CD4-positive, alpha-beta T cell treated with Interleukin-15 for 1 hour (primary cell): ENCODE data around the gene CD19.

Experiments used
- DNase-seq: peaks from one replicate; pipeline ENCODE4 v3.0.0-alpha.2; 2020

The CD19 gene

GRCh38 chr16:28983644-28984043, 51.9 kb downstream of the CD19 start:
- no peak for DNase-seq

DNA sequence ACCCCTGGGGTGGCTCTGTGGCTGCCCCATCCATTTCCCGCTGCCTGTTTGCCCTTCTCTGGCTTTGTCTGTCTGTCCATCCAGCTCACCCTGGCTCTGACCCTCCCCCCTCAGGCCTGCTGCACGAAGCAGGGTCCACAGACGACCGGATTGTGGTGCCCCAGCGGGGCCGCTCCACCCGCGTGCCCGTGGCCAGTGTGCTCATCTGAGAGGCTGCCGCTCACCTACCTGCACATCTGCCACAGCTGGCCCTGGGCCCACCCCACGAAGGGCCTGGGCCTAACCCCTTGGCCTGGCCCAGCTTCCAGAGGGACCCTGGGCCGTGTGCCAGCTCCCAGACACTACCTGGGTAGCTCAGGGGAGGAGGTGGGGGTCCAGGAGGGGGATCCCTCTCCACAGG, 52.3 kb downstream of the CD19 start:
- no peak for DNase-seq

GRCh38 chr16:28984619-28985135, 52.9 kb downstream of the CD19 start, which contains the start of gene LAT:
TSS of gene LAT (plus strand) at chr16:28985052. CDS start at chr16:28985418, 366 bp downstream.
- DNase-seq = peak; percentile 78

DNA sequence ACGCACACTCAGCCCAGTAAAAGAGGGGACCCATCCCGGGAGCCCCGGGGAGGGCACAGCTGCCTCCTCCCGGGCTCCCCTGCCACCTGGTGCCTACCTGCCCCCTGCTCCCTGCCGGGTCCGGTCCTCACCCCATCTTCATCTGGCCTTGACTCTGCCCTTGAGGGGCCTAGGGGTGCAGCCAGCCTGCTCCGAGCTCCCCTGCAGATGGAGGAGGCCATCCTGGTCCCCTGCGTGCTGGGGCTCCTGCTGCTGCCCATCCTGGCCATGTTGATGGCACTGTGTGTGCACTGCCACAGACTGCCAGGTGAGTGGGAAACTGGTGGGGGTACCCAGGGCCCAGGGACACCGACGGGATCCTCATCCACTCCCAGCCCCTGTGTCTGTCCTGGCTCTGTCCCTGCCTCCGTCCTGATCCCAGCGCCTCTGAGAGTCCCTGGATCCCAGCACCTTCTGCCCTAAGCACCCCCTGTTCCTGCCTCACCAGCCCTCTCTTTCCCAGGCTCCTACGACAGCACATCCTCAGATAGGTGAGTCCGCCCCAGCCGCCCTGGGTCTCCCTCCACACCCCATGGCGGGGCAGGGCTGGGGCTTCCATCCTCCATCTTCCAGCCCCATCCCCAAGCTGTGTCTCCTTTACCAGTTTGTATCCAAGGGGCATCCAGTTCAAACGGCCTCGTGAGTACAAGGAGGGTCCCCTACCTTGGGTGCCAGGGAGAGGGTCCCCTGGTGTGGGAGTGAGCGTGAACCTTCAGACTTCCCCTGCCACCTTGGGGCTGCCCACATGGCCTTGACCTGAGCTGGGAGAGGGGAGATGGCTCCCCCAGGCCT, 53.7 kb downstream of the CD19 start:
- no peak for DNase-seq

DNA sequence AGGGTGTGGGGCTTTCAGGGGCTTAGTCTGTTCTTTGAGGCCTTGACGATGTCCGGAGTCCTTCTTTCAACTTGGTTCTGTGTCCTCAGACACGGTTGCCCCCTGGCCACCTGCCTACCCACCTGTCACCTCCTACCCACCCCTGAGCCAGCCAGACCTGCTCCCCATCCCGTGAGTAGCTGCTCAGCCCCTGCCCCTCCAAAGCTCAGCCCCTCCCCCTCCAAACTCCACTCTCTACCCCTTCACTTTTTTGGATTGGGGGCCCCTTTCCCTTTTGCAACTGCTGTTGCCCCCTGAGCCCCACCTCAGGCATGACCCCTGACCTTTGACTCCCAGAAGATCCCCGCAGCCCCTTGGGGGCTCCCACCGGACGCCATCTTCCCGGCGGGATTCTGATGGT, 54.3 kb downstream of the CD19 start:
- no peak for DNase-seq

- DNase-seq = no peak
Measured at GRCh38 chr16:28986492-28986891, 54.7 kb downstream of the CD19 start.

DNA sequence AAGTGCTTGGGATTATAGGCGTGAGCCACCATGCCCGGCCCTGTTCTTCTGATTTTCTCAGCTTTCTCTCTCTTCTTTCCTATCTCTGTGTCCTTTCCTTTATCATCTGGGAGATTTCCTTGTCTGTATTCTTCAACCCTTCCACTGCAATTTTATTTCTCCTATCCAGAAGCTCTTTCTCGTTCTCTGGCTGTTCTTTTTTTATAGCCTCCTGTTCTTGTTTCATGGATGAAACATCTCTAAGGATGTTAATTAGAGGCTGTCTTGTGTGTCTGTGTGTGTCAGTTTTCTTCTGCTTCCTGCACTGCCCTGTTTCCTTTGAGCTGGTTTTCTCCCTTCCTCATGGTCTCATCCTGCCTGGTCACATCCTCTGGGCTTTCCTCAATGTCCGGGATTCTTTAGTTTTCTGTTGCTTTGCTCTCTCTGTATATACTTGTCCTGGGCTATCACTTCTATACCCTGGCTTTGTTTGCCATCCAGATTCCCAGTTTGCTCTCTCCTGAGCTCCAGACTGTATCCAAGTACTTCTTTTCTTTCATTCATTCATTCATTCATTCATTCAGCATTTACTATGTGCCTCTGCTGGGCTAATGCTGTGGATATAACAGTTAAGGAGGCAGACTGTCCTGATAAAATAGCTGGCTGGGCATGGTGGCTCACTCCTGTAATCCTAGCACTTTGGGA, 55.5 kb downstream of the CD19 start:
- DNase-seq = no peak
